PFSK-1 (cell line): ENCODE results near the gene VPS11.

Experiments used
- POLR2AphosphoS5 ChIP-seq: IDR thresholded peaks from 2 replicates; pipeline ENCODE4 v1.6.1; 2012; ENCODE audit warnings: low read depth, mild to moderate bottlenecking, control low read depth, low read length, moderate library complexity
- TF ChIP-seq, protein P1 (sequence below), 2 experiments: IDR thresholded peaks; 2 replicates each; pipeline versions ENCODE4 v1.6.1 to v1.8.0; 2011 to 2012; ENCODE audit warnings: low read depth in 2 of 2, low read length in 2 of 2, control low read depth in 1 of 2, inconsistent platforms in 1 of 2, mild to moderate bottlenecking in 1 of 2, moderate library complexity in 1 of 2; ENCODE audit not compliant: insufficient read depth in 1 of 2

DNA sequence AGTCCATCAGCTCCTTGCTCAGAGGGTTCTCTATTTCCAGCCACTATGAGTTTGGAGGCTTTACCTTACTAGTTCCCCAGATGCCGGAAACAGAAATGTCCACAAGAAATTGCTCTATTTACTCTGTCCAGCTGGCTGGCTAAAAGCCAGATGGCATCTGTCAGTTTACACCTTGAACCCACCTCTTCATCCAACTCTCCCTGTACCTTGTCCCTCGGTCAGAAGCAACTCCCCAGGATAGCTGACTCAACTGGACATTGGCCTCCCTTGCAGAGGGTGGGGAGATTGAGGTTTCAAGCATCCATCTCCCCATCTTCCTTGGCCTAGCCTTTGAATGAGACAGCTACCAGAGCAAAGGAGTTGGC, 41.2 kb downstream of the VPS11 start:
- TF ChIP-seq, protein P1, sequence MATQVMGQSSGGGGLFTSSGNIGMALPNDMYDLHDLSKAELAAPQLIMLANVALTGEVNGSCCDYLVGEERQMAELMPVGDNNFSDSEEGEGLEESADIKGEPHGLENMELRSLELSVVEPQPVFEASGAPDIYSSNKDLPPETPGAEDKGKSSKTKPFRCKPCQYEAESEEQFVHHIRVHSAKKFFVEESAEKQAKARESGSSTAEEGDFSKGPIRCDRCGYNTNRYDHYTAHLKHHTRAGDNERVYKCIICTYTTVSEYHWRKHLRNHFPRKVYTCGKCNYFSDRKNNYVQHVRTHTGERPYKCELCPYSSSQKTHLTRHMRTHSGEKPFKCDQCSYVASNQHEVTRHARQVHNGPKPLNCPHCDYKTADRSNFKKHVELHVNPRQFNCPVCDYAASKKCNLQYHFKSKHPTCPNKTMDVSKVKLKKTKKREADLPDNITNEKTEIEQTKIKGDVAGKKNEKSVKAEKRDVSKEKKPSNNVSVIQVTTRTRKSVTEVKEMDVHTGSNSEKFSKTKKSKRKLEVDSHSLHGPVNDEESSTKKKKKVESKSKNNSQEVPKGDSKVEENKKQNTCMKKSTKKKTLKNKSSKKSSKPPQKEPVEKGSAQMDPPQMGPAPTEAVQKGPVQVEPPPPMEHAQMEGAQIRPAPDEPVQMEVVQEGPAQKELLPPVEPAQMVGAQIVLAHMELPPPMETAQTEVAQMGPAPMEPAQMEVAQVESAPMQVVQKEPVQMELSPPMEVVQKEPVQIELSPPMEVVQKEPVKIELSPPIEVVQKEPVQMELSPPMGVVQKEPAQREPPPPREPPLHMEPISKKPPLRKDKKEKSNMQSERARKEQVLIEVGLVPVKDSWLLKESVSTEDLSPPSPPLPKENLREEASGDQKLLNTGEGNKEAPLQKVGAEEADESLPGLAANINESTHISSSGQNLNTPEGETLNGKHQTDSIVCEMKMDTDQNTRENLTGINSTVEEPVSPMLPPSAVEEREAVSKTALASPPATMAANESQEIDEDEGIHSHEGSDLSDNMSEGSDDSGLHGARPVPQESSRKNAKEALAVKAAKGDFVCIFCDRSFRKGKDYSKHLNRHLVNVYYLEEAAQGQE (IDR thresholded peaks at IDR 0.05; ENCODE audit: insufficient read depth in 1 of 2, low read depth in 2 of 2, low read length in 2 of 2), result no peak
- TF ChIP-seq POLR2AphosphoS5, result no peak
